ENCODE results near the gene GPR55.

The GPR55 gene

GRCh38 chr2:230934231-230935129 is 9.4 kb upstream of the GPR55 start:
- no peak for DNase-seq (ENCODE audit: low read depth in 2 of 2)

GRCh38 chr2:230933521-230934180 is 8.6 kb upstream of the GPR55 start:
- no peak for DNase-seq (ENCODE audit: low read depth in 2 of 2)

- DNase-seq (ENCODE audit: low read depth in 2 of 2) = no peak
Observed at GRCh38 chr2:230932556-230933511, 7.8 kb upstream of the GPR55 start.

- no peak for DNase-seq (ENCODE audit: low read depth in 2 of 2)
Observed at GRCh38 chr2:230931556-230932231, 6.7 kb upstream of the GPR55 start.

GRCh38 chr2:230930928-230931555 is 6.0 kb upstream of the GPR55 start:
- DNase-seq (ENCODE audit: low read depth in 2 of 2) = no peak

GRCh38 chr2:230930149-230930780 is 5.2 kb upstream of the GPR55 start:
- DNase-seq (ENCODE audit: low read depth in 2 of 2) = no peak

GRCh38 chr2:230929381-230930148 is 4.5 kb upstream of the GPR55 start:
- no peak for DNase-seq (ENCODE audit: low read depth in 2 of 2)

- DNase-seq (ENCODE audit: low read depth in 2 of 2) = no peak
Observed at GRCh38 chr2:230928701-230929380, 3.8 kb upstream of the GPR55 start.

GRCh38 chr2:230927711-230928341 is 2.8 kb upstream of the GPR55 start:
- DNase-seq (ENCODE audit: low read depth in 2 of 2) = no peak

GRCh38 chr2:230925879-230926765 is 1.1 kb upstream of the GPR55 start:
- no peak for DNase-seq (ENCODE audit: low read depth in 2 of 2)

- DNase-seq (ENCODE audit: low read depth in 2 of 2) = no peak
Observed at GRCh38 chr2:230925443-230925878, 419 bp upstream of the GPR55 start.

GRCh38 chr2:230924092-230924469 is 961 bp downstream of the GPR55 start:
- no peak for DNase-seq (ENCODE audit: low read depth in 2 of 2)

GRCh38 chr2:230922951-230923717 is 1.9 kb downstream of the GPR55 start:
- DNase-seq (ENCODE audit: low read depth in 2 of 2) = no peak

- no peak for DNase-seq (ENCODE audit: low read depth in 2 of 2)
Observed at GRCh38 chr2:230921806-230922595, 3.0 kb downstream of the GPR55 start.

GRCh38 chr2:230920167-230920566 is 4.9 kb downstream of the GPR55 start:
- DNase-seq (ENCODE audit: low read depth in 2 of 2) = no peak

GRCh38 chr2:230919681-230920080 is 5.4 kb downstream of the GPR55 start:
- no peak for DNase-seq (ENCODE audit: low read depth in 2 of 2)
